H54 (cell line): ENCODE measurements around the gene NCOA5.
A peak's percentile ranks its signal among the peaks of the same experiment; 100 is the strongest.

Source experiments
- DNase-seq: peaks from one replicate; pipeline ENCODE4 v3.0.0; 2011; ENCODE audit warnings: low spot score, mixed read lengths; ENCODE audit not compliant: insufficient read length
- FAIRE-seq: peaks from 3 replicates; lab custom pipeline; 2011; peaks lifted over from hg19 to GRCh38; lab: Jason Lieb, UNC
- POLR2A ChIP-seq: IDR thresholded peaks from 2 replicates; pipeline ENCODE4 v1.6.1; 2011; ENCODE audit warnings: low read depth, mild to moderate bottlenecking, low read length

The NCOA5 gene

DNA sequence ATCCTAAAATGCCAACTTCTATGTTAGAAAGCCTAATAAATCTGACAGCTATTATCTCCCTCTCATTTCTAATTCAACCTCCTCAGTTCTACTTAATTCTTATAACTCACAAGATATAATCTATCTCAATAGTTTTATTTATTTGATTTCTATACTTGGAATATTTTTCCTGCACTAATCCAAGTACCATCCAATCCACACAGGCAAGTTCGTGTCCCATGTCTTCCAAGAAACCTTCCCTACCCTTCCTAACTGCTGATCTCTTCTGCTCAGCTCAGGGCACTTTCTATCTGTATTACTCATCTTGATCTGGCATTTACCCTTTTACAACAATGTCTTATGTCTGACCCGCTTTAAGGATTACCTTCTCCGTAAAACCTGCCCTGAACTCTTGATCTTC is 18.2 kb downstream of the NCOA5 start:
- TF ChIP-seq POLR2A = no peak
- DNase-seq = no peak
- FAIRE-seq = no peak

DNA sequence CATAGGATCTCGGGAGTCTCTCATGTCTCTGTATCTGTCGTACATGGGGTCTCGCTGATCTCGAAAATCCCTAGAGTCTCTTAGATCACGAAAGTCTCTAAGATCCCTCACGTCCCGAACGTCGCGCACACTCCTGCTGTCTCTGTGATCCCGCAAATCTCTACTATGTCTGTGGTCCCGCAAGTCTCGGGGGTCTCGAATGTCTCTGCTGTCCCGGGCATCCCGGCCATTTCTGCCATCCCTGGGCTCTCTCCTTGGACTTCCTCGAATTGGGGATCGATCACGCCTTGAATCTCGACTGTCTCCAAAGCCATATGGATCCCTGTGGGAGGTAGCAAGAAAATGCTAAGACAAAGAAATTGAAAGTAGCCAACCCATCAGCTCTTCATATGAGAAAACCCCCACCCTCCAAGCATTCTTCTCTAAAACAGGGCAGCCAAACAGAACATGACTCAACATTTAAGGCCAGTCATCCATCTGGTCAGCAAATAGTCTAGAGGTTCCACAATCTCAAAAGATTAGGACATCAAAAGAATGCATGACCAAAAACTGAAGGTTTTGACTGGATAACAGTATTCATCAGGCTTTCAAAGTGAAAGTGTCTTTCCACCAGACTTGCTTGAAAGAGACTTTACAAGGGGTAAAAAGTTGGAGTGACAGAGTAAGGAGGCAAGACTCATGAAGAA is 19.4 kb downstream of the NCOA5 start:
- DNase-seq = no peak
- no peak for TF ChIP-seq POLR2A
- no peak for FAIRE-seq

DNA sequence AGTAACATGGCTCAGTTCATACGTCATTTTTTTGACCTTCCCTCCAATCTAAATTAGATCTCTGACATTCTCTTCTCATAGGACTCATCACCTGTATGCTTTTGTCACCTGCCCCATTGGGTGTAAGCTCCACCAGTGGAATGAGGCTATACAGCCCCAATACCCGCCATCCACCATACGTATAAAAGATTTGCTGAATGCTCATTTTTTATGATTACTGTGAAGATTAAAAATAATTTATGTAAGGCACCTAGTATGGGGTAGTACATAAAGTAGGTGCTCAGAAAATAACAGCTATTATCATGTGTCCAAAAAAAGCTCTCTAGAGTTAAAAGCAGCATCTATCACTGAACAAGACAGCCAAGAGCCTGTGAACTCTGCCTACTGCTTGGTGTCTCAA is 24.1 kb downstream of the NCOA5 start:
- TF ChIP-seq POLR2A = no peak
- DNase-seq (no peak), FAIRE-seq (no peak)

DNA sequence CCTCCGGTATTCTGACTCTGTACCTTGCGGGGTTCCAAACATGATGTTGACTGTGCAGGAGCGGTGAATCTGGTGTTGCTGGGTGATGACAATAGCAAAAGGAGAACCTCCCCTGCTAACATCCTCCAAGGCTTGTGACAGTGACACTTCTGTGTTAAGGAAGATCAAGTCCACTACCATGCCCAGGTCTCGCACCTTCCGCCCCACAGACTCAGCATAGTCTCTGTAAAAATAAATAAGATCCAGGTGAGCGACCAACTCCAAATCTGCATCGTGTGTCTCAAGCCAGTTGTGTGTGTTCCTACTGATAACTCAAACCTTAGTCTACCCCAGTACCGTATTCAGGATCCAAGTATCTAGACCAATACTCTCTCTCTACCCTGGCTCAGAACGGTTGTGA is 24.8 kb downstream of the NCOA5 start:
- no peak for DNase-seq
- no peak for TF ChIP-seq POLR2A
- FAIRE-seq = no peak

DNA sequence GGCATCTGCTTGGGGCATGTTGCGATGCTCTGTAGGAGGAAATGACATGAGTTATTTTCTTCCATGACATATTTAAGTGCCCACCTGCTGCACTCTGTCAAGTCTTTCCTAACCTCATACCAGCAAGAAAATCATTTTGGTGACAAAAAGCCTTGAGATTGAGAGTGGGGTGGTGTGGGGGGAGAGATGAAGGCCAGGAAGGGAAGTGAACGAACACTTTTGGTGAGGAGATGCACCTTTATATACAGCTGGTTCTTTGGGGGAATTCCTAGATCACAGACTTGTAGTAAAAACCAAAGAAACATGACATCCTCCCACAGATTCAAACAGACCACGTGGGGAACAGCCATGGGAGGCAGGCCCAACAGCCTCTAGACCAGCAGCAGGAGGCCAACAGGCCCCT is 26.1 kb downstream of the NCOA5 start:
- TF ChIP-seq POLR2A = no peak
- DNase-seq (no peak), FAIRE-seq (no peak)

DNA sequence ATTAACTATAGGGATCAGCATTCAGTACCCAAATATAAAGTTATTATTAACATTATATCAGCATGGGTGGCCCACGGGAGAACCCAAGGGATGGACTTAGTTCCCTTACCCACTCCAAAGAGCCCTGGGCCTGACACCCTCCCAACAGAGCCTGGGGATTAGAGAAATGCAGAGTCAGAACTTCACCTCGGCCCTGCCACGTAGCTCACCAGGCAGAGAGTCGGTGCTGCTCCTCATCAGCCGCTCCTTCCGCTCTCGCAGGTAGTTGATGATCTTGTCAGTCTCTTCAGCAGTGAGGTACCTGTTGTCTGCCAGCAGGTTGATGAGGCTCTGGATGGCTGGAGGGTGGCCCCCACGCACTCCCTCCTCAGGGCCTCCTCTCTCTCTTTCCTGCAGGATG is 26.6 kb downstream of the NCOA5 start:
- no peak for TF ChIP-seq POLR2A
- no peak for DNase-seq
- FAIRE-seq = no peak

DNA sequence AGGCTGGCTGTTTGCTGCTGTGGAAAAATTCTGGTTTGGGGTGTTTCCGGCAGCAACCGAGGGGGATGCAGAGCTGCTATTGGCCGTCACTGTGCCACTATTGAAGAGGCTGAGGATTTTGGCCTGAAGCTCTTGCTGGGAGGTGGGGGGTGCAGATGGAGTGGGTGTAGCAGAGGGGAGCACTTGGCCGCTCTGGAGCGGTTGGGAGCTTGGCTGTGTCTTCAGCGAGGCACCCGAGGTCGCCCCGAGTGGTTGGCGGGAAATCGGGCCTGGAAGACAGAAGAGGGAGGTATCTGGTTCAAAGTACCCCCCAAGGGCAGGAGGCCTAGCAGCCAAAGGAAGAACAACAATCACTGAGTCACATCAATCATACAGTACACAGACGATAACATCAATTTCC is 27.1 kb downstream of the NCOA5 start:
- FAIRE-seq (no peak), DNase-seq (no peak)
- TF ChIP-seq POLR2A = no peak

DNA sequence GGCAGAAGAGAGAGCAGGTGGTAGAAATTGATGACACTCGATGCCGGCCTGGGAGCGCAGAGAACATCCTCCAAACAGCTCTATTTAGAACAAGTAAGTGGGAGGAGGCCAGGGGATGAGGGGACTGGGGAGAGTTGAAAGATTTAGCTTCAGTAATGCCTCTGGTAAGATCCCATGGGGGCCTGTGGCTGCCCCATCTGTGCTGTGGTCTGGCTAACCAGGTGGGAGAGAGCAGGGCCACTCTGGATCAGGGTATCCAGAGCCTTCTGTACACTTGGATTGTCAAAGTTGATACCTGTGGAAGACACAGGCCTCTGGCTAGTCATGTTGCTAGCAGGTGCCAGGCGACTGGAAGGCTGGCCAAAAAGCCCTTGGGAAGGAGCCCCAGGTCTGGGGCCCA is 27.6 kb downstream of the NCOA5 start:
- FAIRE-seq = no peak
- no peak for TF ChIP-seq POLR2A

DNA sequence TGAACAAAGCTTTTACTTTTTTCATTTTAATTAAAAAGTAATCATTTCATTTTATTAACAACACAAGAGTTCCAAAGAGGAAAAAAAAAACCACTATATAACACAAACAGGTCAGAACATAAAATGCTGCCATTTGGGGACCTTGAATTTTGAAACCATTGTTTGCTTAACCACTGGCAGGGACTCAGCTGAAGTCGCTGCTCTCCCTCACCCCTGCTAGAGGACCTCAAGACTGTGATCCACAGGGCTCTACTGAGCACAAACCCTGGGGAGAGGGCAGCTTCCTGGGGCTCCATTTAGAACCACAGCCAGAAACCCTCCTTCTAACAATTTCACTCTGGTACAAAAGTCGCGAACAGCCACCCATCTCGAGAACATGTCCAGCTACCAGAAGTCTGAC is 28.8 kb downstream of the NCOA5 start:
- FAIRE-seq = no peak
- no peak for TF ChIP-seq POLR2A
- no peak for DNase-seq

More for the DNA sequence above, 27.6 kb downstream of the NCOA5 start:
- DNase-seq = no peak

DNA sequence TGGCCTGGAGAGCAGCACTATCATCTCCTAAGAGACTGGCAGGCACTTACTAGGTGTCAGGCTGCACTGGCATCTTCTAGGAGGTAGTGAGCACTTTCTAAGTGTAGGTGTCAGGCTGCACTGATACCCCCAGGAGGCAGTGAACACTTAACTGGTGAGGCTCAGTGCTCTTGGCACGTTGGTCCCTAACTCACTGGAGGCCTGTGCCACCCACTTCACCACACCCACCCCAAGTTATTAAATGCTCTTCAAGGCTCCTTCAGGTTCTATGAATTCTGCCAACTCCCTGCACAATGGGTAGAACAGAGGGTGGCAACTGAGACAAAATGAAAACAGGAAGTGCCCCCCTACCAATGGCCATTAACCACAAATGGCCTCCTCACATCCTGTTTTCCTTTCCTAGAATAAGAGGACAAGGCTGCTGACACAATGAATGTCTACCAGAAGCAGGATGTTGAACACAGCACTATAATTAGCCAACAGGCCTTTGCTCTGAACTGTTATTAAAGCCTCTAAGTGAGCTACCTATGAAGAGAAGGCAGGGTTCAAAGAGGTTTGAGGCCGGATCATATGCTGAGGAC is 29.4 kb downstream of the NCOA5 start:
- TF ChIP-seq POLR2A = no peak
- no peak for DNase-seq

DNA sequence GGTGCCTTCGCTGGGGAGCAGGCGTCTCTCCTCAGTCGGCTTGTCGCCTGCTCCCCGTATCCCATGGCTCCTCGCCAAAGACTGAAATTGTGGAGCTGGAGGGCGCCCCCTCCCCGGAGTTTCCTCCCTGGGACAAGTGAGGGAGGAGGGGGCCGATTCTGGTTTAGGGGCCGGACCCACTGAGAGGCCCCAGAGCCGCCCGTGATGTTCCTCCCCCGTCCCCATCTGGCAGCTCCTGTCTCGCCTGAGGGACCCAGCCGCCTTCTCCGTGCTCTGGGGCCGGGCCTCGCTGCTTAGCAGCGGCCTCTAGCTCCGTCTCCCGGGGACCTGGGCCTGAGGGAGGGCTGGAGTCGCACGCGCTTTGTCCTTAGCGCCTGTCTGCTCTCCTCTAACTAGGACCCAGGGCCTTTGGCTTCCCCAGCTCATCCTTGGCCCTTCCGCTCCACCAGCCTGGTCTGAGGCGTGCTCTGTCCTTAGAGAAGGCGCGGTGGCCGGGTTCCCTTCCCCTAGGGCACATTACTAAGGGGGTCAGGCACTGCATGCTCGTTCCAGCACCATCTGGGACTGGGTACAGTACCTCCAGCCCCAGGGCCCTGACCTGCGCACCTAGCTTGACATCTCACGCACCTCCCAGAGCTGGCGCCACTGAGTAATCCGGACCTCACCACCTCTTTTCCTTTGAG is 31.0 kb downstream of the NCOA5 start:
- FAIRE-seq (no peak), DNase-seq (no peak)
- TF ChIP-seq POLR2A = no peak

More for the DNA sequence above, 29.4 kb downstream of the NCOA5 start:
- FAIRE-seq = no peak

DNA sequence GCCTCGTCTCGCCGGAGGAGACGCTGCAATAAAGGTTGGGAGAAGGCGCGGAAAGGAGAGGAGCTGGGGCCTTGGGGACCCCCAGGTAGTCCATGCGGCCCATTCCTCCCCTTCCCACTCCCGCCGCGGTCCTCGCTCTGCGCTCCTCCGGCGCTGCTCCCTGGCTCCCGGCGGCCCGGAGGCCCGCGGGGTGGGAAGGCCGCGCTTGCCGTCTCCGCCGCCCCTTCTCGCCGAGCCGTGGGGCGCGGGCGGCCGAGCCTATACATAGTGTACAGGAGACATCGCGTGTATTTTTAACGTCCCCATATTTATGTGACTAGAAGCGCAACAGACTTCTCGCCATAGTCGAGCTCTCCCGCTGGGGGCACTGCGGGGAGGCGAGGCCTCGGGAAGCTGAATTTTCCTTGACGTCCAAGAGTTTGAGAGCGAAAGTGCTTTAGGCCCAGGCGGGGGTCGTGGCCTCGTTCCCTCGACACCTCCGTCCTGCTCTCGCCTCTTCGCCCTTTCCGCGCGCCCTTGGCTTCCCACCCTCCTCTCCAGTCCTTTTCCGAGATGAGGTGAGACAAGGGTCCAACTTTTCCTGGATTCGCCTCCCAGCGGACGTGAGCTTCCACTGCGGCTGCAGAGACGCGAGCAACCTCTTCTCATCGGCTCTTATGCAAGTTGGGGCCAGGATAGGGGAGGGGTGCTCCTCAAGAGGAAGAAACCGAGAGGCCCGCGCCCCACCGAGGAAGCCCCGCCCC is 31.7 kb downstream of the NCOA5 start:
- TF ChIP-seq POLR2A = no peak
- FAIRE-seq (no peak), DNase-seq (no peak)

DNA sequence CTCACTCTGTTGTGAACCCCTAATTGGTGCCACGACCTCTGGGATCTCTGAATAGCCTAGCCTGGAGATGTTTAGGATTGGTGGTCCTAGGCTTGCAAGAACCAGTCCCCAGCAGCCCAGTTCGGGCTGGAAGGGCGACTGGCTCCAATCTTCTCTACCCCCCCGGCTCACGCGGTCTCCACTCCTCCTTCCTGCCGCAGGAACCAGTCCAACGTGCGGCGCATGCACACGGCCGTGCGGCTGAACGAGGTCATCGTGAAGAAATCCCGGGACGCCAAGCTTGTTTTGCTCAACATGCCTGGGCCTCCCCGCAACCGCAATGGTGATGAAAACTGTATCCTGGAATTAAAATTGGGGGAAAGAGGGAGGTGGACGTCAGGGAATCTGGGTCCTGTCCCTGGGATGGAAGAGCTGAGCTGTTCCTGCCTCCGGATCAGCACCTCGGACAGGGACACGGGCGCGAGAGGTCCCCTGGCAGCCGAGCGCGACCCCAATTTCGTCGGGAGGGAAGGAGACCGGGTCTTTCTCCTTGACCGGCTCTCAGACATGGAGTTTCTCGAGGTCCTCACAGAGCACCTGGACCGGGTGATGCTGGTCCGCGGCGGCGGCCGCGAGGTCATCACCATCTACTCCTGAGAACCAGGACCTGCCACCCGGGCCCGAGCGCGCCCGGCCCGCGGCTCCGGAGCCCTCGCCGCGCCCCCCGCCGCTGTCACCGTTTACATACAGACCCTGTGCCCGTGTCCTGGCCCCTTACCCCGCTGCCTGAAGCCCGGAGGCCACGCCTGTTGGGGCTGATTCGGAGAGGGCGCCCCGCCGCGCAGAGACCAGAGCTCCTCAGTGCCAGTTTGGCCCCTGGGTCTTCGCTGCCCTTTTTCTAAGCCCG is 32.5 kb downstream of the NCOA5 start:
- DNase-seq = peak; percentile 32

More for the DNA sequence above, 32.5 kb downstream of the NCOA5 start:
- TF ChIP-seq POLR2A = no peak
- no peak for FAIRE-seq
